ENCODE data around the gene ENTHD1. TPM values are rescaled to one million over a fixed set of nuclear protein-coding genes. Genes with fewer than 3 reads are reported as not detected.
"Not testable (repeated sequence)": the region's sequence is repeated elsewhere in the genome, so short reads cannot be mapped to it uniquely, and the experiment has no call there.

Gene ENTHD1
- total RNA-seq, 4 donors from 2014 or later, result not detected

DNA sequence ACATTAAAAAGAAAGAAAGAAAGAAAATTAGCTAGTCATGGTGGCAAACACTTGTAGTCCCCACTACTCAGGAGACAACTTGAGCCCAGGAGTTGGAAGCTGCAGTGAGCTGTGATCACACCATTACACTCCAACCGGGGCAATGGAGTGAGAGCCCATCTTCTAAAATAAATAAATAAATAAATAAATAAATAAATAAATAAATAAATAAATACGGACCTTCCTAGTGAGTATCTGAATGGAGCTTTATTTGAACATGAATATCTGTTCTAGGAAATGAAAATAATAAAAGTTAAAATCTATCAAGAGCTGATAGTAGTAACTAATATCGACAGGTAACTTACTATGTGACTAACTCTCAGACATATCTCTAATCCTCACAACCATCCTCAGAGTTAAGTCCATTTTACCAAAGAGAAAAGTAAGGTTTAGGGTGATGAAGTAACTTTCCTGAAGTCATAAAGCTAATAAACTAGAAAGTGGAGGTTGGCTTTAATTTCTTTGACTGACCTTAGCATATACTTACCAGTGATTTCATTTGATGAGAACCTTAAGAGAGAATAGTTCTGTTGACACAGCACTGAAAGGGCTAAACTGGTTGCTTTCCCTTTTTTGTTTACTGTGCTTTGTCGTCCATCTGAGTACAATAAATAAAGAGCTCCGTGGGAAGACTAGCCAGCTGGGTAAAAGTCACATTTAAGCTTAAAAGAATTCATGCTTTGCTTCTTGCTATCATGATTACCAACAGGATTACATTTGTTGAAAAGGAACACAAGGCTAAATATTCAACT lies 22.4 kb downstream of the ENTHD1 start:
- TF ChIP-seq POLR2A (IDR thresholded peaks at IDR 0.05), result no peak
- TF ChIP-seq, protein P1, sequence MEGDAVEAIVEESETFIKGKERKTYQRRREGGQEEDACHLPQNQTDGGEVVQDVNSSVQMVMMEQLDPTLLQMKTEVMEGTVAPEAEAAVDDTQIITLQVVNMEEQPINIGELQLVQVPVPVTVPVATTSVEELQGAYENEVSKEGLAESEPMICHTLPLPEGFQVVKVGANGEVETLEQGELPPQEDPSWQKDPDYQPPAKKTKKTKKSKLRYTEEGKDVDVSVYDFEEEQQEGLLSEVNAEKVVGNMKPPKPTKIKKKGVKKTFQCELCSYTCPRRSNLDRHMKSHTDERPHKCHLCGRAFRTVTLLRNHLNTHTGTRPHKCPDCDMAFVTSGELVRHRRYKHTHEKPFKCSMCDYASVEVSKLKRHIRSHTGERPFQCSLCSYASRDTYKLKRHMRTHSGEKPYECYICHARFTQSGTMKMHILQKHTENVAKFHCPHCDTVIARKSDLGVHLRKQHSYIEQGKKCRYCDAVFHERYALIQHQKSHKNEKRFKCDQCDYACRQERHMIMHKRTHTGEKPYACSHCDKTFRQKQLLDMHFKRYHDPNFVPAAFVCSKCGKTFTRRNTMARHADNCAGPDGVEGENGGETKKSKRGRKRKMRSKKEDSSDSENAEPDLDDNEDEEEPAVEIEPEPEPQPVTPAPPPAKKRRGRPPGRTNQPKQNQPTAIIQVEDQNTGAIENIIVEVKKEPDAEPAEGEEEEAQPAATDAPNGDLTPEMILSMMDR (IDR thresholded peaks at IDR 0.05), result no peak
- no peaks in the 10 kb centered on the region for H3K36me3 ChIP-seq
- DNase-seq, result no peak

DNA sequence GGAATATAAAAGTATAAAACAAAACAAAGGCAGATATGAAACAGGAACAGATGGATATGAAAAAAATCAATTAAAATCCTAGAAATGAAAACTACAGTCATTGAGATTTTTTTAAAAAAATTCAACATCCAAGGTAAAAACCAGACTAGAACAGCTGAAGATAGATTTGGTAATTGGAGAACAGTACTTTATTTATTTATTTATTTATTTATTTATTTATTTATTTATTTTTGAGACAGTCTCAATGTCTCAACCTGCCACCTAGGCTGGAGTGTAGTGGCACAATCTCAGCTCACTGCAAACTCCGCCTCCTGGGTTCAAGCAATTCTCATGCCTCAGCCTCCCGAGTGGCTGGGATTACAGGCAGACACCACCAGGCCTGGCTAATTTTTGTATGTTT lies 23.8 kb downstream of the ENTHD1 start:
- H3K27me3 ChIP-seq, H3K4me1 ChIP-seq, H3K36me3 ChIP-seq, H3K9me3 ChIP-seq, DNase-seq, H3K27ac ChIP-seq, H3K4me3 ChIP-seq: not testable (repeated sequence)

More for the DNA sequence above, 22.4 kb downstream of the ENTHD1 start:
- Histone ChIP-seq H3K9me3 (no peaks in the 10 kb centered on the region), H3K4me1 (no peaks in the 10 kb centered on the region), H3K27ac (no peak overlapping the region), H3K4me3 (no peak overlapping the region), H3K27me3 (no peaks in the 10 kb centered on the region)

DNA sequence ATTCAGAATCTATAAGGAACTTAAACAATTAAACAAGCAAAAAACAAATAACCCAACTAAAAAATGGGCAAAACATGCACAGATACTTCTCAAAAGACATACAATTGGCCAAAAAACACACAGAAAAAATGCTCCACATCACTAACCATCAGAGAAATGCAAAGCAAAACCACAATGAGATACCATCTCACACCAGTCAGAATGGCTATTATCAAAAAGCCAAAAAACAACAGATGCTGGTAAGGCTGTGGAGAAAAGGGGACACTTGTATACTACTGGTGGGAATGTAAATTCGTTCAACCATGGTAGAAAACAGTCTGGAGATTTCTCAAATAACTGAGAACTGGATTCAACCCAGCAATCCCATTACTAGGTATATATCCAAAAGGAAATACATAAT lies 24.8 kb downstream of the ENTHD1 start:
- TF ChIP-seq POLR2A (IDR thresholded peaks at IDR 0.05), result no peak
- TF ChIP-seq, protein P1 (IDR thresholded peaks at IDR 0.05), result no peak
- Histone ChIP-seq H3K9me3 (no peaks in the 10 kb centered on the region), H3K27me3 (no peaks in the 10 kb centered on the region), H3K36me3 (no peaks in the 10 kb centered on the region), H3K27ac (no peak overlapping the region), H3K4me1 (no peaks in the 10 kb centered on the region), H3K4me3 (no peak overlapping the region)
- no peak for DNase-seq

DNA sequence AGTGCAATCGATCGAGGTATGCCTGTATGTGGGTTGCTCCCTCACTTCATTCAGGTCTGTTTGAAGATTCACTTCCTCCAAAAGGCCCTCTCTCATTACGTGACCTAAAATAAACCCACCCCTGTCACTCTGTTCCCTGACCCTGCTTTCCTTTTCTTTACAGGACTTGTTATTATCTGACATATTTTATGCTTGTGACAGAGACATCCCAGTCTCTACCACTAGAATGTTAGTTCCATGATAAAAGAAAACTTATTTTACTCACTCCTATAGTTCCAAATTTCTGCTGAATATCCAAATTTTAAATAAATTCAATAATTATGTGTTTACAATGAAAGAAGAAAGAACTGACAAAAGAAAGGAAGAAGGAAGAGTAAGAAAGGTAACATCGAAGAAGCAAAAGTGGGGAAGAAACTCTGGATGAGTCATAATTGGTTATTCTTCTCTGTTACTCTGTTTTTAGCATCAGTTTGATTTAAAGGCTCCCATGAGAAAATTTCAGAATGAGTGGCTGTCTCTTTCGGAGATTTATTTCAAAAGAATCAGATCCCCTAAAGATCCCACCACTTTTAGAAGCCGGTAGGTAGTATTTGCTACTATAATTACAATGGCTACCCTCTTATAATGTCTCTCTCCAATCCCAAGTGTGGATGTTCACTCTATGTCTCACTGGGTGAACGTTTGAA lies 33.5 kb downstream of the ENTHD1 start:
- Histone ChIP-seq H3K27me3 (no peaks in the 10 kb centered on the region), H3K4me1 (no peaks in the 10 kb centered on the region), H3K36me3 (no peaks in the 10 kb centered on the region), H3K4me3 (no peak overlapping the region), H3K27ac (no peak overlapping the region), H3K9me3 (no peaks in the 10 kb centered on the region)
- no peak for DNase-seq
- no peak for TF ChIP-seq POLR2A (IDR thresholded peaks at IDR 0.05)
- TF ChIP-seq, protein P1 (IDR thresholded peaks at IDR 0.05), result no peak

DNA sequence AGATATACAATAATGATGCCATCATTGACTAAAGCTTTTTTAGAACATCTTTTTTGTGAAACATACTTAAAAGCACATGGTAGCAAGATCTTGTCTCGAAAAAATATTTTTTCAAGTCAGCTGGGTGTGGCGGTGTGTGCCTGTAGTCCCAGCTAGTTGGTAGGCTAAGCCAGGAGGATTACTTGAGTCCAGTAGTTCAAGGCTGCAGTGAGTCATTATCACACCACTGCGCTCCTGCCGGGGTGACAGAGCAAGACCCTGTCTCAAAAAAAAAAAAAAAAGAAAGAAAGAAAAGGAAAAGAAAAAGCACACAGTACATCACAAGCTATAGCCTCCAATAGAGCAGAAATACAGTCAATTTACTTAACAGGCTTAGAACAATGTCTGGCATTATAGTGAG lies 37.0 kb downstream of the ENTHD1 start:
- no peak for TF ChIP-seq POLR2A (IDR thresholded peaks at IDR 0.05)
- TF ChIP-seq, protein P1 (IDR thresholded peaks at IDR 0.05), result no peak
- no peak overlapping the region for H3K4me3 ChIP-seq
- no peaks in the 10 kb centered on the region for H3K36me3 ChIP-seq
- H3K27me3 ChIP-seq, result no peaks in the 10 kb centered on the region
- H3K4me1 ChIP-seq, result no peaks in the 10 kb centered on the region
- H3K9me3 ChIP-seq, result no peaks in the 10 kb centered on the region
- no peak overlapping the region for H3K27ac ChIP-seq
- no peak for DNase-seq

DNA sequence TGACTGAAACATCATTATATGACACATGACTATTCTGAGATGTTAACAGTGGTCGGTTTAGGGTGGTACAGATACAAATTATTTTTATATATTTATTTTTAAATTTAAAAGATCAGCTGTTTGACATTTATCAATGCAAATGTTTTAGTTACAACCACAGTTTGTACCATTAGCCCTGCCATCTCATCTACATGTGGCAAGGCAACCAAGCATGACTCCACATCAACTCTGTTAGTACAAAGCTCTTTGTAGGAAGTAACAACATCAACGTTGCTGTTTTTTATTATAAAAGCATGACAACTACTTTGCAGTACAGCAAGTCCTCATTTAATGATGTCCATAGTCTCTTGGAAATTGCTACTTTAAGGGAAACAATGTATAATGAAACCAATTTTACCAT lies 40.8 kb downstream of the ENTHD1 start:
- H3K27ac ChIP-seq, result no peak overlapping the region
- no peaks in the 10 kb centered on the region for H3K4me1 ChIP-seq
- no peaks in the 10 kb centered on the region for H3K27me3 ChIP-seq
- H3K9me3 ChIP-seq, result no peaks in the 10 kb centered on the region
- H3K4me3 ChIP-seq, result no peak overlapping the region
- TF ChIP-seq POLR2A (IDR thresholded peaks at IDR 0.05), result no peak
- no peaks in the 10 kb centered on the region for H3K36me3 ChIP-seq
- peak in 1 of 3 donors; percentile 63 for DNase-seq

Measured in Peyer's patch (tissue), 4 donors.